Mucosa of gallbladder (tissue), 1 donor: ENCODE measurements around the gene RWDD1. TPM values are rescaled to one million over a fixed set of nuclear protein-coding genes. Genes with fewer than 3 reads are reported as not detected.
A peak's percentile ranks its signal among the peaks of the same experiment; 100 is the strongest.

Experiments
- DNase-seq: peaks from one replicate; pipeline ENCODE4 v3.0.0-alpha.2; 2020; ENCODE audit warnings: low spot score
- total RNA-seq: library from RNA; stranded (reverse); gene quantifications from one replicate; pipeline ENCODE4 v1.2.1, GENCODE V29; 2021
- donor health status: DM: no; HTN: no; CAD: no.

RWDD1 gene
- total RNA-seq, 1 donor from 2014 or later: 35.1 TPM

- no peak for DNase-seq
These were observed 39.8 kb downstream of the RWDD1 start for GRCh38 chr6:116611056-116611455.

- peak; percentile 93 for DNase-seq
These were observed 44.8 kb downstream of the RWDD1 start, which contains the start of gene RSPH4A for GRCh38 chr6:116615937-116616736. Gene RSPH4A, plus strand, starts transcription at chr6:116616479. Its CDS starts 145 bp downstream, at chr6:116616624.

- no peak for DNase-seq
These were observed 45.4 kb downstream of the RWDD1 start for GRCh38 chr6:116616737-116617053.

- no peak for DNase-seq
These were observed 52.9 kb downstream of the RWDD1 start for GRCh38 chr6:116624036-116624805.

GRCh38 chr6:116625872-116626271, 54.6 kb downstream of the RWDD1 start:
- no peak for DNase-seq

GRCh38 chr6:116629563-116629981, 58.3 kb downstream of the RWDD1 start:
- no peak for DNase-seq

- DNase-seq: peak; percentile 41
These were observed 60.2 kb downstream of the RWDD1 start for GRCh38 chr6:116631379-116631990.

GRCh38 chr6:116633685-116634084, 62.4 kb downstream of the RWDD1 start:
- DNase-seq: no peak

Other genes with a start within 250 kb of the RWDD1 start
- gene DSE, start 200.6 kb upstream of the RWDD1 start, total RNA-seq: 24.9 TPM
- gene CALHM6, start 110.1 kb upstream of the RWDD1 start, total RNA-seq: 4.8 TPM
- 1.8 TPM for gene CALHM5, start 59.9 kb upstream of the RWDD1 start, total RNA-seq
- gene TRAPPC3L, start 25.8 kb upstream of the RWDD1 start, total RNA-seq: not detected
- not detected for gene CALHM4, start 17.8 kb upstream of the RWDD1 start, total RNA-seq
- 0.49 TPM for gene RSPH4A, start 45.0 kb downstream of the RWDD1 start, total RNA-seq
- gene ZUP1, start 97.3 kb downstream of the RWDD1 start, total RNA-seq: 9.6 TPM
- 11.9 TPM for gene KPNA5, start 109.7 kb downstream of the RWDD1 start, total RNA-seq
- 2.7 TPM for gene FAM162B, start 194.2 kb downstream of the RWDD1 start, total RNA-seq